ENCODE data around the gene ADAMTS18.

Gene ADAMTS18

GRCh38 chr16:77416939-77417480 lies 17.8 kb downstream of the ADAMTS18 start:
- no peak for FAIRE-seq
- no peak for TF ChIP-seq CTCF (IDR thresholded peaks at IDR 0.05; ENCODE audit: insufficient read depth, missing control alignments)
- DNase-seq (ENCODE audit: insufficient read length, low spot score), result no peak

DNA sequence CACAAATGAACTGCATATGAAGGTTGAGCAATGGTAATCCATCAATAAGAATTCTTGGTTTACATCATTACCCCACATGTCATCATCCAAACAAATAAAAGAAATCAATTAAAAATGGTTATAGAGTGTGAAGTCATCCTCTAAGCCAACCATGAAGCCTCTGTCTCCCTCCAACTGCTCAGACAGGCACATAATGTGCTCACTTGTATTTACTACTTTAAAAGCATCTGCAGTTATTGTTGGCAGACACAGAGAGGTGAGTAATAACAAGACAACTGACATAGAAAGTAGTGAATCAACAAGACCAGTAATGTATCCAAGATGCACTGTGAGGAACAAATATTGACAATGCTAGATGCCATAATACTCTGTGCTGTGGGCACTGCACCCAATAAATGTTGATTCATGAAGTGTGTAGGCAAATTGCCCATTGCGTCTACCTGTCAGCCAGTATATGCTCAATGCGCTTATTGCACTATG lies 20.0 kb downstream of the ADAMTS18 start:
- DNase-seq (ENCODE audit: insufficient read length, low spot score), result no peak
- FAIRE-seq, result no peak
- TF ChIP-seq CTCF (IDR thresholded peaks at IDR 0.05; ENCODE audit: insufficient read depth, missing control alignments), result no peak

- FAIRE-seq (no peak), DNase-seq (ENCODE audit: insufficient read length, low spot score) (no peak)
These were observed 24.4 kb downstream of the ADAMTS18 start for GRCh38 chr16:77410449-77410848.

GRCh38 chr16:77409311-77409710 lies 25.5 kb downstream of the ADAMTS18 start:
- no peak for DNase-seq (ENCODE audit: insufficient read length, low spot score)
- TF ChIP-seq CTCF (IDR thresholded peaks at IDR 0.05; ENCODE audit: insufficient read depth, missing control alignments), result no peak
- no peak for FAIRE-seq

More at GRCh38 chr16:77410449-77410848, 24.4 kb downstream of the ADAMTS18 start:
- no peak for TF ChIP-seq CTCF (IDR thresholded peaks at IDR 0.05; ENCODE audit: insufficient read depth, missing control alignments)

- TF ChIP-seq CTCF (IDR thresholded peaks at IDR 0.05; ENCODE audit: insufficient read depth, missing control alignments), result no peak
- no peak for FAIRE-seq
- no peak for DNase-seq (ENCODE audit: insufficient read length, low spot score)
These were observed 26.2 kb downstream of the ADAMTS18 start for GRCh38 chr16:77408607-77409006.

- no peak for DNase-seq (ENCODE audit: insufficient read length, low spot score)
- TF ChIP-seq CTCF (IDR thresholded peaks at IDR 0.05; ENCODE audit: insufficient read depth, missing control alignments), result peak; percentile 30
- FAIRE-seq, result no peak
These were observed 28.2 kb downstream of the ADAMTS18 start for GRCh38 chr16:77406680-77407079.

DNA sequence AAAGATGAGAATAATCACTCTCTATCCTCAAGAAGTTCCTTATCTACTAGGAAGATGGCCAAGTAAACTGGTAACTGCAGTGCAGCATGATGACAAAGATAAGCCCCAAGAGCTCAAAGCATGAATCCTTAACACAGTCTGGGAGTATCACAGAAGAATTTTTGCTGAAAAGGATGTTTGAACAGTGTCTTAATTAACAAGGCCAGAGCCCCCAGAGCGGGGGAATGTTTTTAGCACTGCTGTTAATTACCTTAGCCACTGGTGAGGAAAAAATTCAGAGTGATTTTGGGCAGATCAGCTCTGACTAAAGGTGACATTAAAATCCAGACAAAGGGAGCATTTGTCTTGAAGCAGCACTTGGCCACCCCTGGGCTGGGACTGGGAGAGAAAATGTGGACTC lies 30.1 kb downstream of the ADAMTS18 start:
- no peak for TF ChIP-seq CTCF (IDR thresholded peaks at IDR 0.05; ENCODE audit: insufficient read depth, missing control alignments)
- FAIRE-seq, result no peak
- no peak for DNase-seq (ENCODE audit: insufficient read length, low spot score)

Data from D721Med (cell line).